Transverse colon (tissue), 4 donors: Measurements from ENCODE around the gene ETDC. TPM values are rescaled to one million over a fixed set of nuclear protein-coding genes. Genes with fewer than 3 reads are reported as not detected.

Source experiments
- DNase-seq: peaks from one replicate; pipeline ENCODE4 v3.0.0-alpha.2; 2019
- H3K27ac ChIP-seq, 4 donors: fragments of 200-600 bp; sonication (generic); 2 replicates each; pipeline ENCODE4 v1.5.1; 2016 to 2018; ENCODE audit warnings: inconsistent platforms in 4 of 4
- H3K27me3 ChIP-seq: fragments of 200-600 bp; sonication (generic); 2 replicates; pipeline ENCODE4 v1.5.1; 2017; ENCODE audit warnings: inconsistent platforms
- H3K36me3 ChIP-seq, 4 donors: fragments of 200-600 bp; sonication (generic); 2 replicates each; pipeline ENCODE4 v1.5.1; 2017 to 2019; ENCODE audit warnings: inconsistent platforms in 4 of 4
- H3K4me1 ChIP-seq, 4 donors: fragments of 200-600 bp; sonication (generic); 2 replicates each; pipeline ENCODE4 v1.5.1; 2017 to 2020; ENCODE audit warnings: inconsistent platforms in 4 of 4
- H3K4me3 ChIP-seq, 4 donors: fragments of 200-600 bp; sonication (generic); 1 replicate in 1 of 4; 2 replicates in 3 of 4; pipeline versions ENCODE4 v1.5.1 to v1.6.1; 2017 to 2019; ENCODE audit warnings: inconsistent platforms in 4 of 4
- H3K9me3 ChIP-seq, 2 donors: fragments of 200-600 bp; sonication (generic); 2 replicates each; pipeline ENCODE4 v1.5.1; 2017 to 2019; ENCODE audit warnings: inconsistent platforms in 2 of 2
- EP300 ChIP-seq: sonication (generic); formaldehyde crosslinking; IDR thresholded peaks from one replicate; pipeline ENCODE4 v1.6.1; 2017; ENCODE audit warnings: antibody characterized with exemption, low read depth
- POLR2A ChIP-seq: fragments of 450-650 bp; IDR thresholded peaks from one replicate; pipeline ENCODE4 v1.6.1; 2016; ENCODE audit warnings: antibody characterized with exemption, mild to moderate bottlenecking, moderate library complexity
- POLR2AphosphoS5 ChIP-seq, 3 donors: sonication (generic); formaldehyde crosslinking; IDR thresholded peaks; one replicate each; pipeline ENCODE4 v1.6.1; 2016; ENCODE audit warnings: antibody characterized with exemption in 3 of 3
- WGBS, 2 donors: methylation state at CpG; one replicate each; pipeline ENCODE4 v1.1.5; 2018; ENCODE audit warnings: low coverage in 1 of 2; 5-methylcytosine and 5-hydroxymethylcytosine counted together
- in situ Hi-C, 4 donors: fragments of 200-750 bp; cut with MboI; loops; one replicate each; pipeline versions ENCODE4 v1.15.0 to v1.15.1; 2017; ENCODE audit warnings: low sequenced_read_pairs in 3 of 4, low pct_ligation_motif_present in 1 of 4, low pct_unique_long_range_greater_than_20kb in 1 of 4
- intact Hi-C: fragments of 100-400 bp; cut with DNase I; formaldehyde crosslinking; loops from one replicate; pipeline ENCODE4 v1.15.1; 2023; ENCODE audit warnings: low total_unique reads
- total RNA-seq, 4 donors: library from RNA; depleted of rRNA; stranded (reverse); fragments of >200 nt; gene quantifications; one replicate each; pipeline ENCODE4 v1.1.0, GENCODE V29; 2016
- TF ChIP-seq, protein P1 (sequence below), 5 experiments: fragments of 200-600 bp in 3 of 5; fragments of 450-650 bp in 2 of 5; sonication (generic) in 3 of 5; IDR thresholded peaks; 1 replicate in 2 of 5; 2 replicates in 3 of 5; pipeline ENCODE4 v1.5.1; 2016 to 2017; ENCODE audit warnings: antibody characterized with exemption in 5 of 5, inconsistent platforms in 3 of 5, mild to moderate bottlenecking in 2 of 5, moderate library complexity in 1 of 5

Gene ETDC
- total RNA-seq, 4 donors from 2014 or later: not detected

DNA sequence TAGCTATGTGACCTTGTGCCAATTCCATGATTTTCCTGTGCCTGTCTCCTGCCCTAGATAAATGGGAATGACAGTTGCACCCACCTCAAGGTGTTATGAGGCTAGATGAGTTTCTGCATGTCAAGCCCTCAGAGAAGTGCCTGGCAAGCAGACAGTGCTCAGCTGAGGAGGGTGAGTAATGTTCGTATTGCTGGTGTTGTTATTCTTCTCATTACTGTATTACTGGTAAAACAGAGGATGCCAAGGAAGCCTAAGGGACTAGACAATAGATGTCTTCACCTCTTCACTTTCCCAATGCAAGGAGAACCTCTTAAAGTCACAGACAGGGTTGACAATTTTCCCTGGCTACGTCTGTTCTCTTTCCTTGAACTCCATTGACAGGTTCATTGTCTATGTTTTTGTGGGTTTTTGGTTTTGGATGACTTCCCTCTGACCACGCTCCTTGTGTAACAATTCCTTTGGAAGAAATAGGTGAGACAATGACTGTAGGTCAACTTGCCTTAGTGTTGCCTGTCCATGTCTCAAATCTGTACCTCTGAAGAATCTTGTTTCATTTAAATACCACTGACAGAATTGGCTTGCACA, 19.2 kb downstream of the ETDC start:
- 75 to 100% methylated on average over 2 to 3 of the region's 3 CpGs for WGBS, 2 donors
- DNase-seq: no peak

GRCh38 chrX:135330706-135331105, 21.4 kb downstream of the ETDC start:
- no peak for TF ChIP-seq POLR2AphosphoS5 (IDR thresholded peaks at IDR 0.05)
- no peak for TF ChIP-seq EP300
- TF ChIP-seq, protein P1, sequence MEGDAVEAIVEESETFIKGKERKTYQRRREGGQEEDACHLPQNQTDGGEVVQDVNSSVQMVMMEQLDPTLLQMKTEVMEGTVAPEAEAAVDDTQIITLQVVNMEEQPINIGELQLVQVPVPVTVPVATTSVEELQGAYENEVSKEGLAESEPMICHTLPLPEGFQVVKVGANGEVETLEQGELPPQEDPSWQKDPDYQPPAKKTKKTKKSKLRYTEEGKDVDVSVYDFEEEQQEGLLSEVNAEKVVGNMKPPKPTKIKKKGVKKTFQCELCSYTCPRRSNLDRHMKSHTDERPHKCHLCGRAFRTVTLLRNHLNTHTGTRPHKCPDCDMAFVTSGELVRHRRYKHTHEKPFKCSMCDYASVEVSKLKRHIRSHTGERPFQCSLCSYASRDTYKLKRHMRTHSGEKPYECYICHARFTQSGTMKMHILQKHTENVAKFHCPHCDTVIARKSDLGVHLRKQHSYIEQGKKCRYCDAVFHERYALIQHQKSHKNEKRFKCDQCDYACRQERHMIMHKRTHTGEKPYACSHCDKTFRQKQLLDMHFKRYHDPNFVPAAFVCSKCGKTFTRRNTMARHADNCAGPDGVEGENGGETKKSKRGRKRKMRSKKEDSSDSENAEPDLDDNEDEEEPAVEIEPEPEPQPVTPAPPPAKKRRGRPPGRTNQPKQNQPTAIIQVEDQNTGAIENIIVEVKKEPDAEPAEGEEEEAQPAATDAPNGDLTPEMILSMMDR (IDR thresholded peaks at IDR 0.05): no peak
- TF ChIP-seq POLR2A: no peak
- H3K4me1 ChIP-seq: no peaks in the 10 kb centered on the region
- intact Hi-C loops: no loop called here
- no peaks in the 10 kb centered on the region for H3K27me3 ChIP-seq
- no peaks in the 10 kb centered on the region for H3K36me3 ChIP-seq
- in situ Hi-C loops: no loop called here
- no peak overlapping the region for H3K4me3 ChIP-seq
- no peak for DNase-seq
- no peaks in the 10 kb centered on the region for H3K9me3 ChIP-seq
- H3K27ac ChIP-seq: no peak overlapping the region
- 52 to 80% methylated on average over 1 of the region's 1 CpG for WGBS, 2 donors

More for the DNA sequence above, 19.2 kb downstream of the ETDC start:
- Histone ChIP-seq H3K4me3 (no peak overlapping the region), H3K36me3 (no peaks in the 10 kb centered on the region), H3K9me3 (no peaks in the 10 kb centered on the region), H3K27me3 (no peaks in the 10 kb centered on the region), H3K27ac (no peak overlapping the region), H3K4me1 (no peaks in the 10 kb centered on the region)
- in situ Hi-C loops: no loop called here
- intact Hi-C loops: no loop called here
- TF ChIP-seq POLR2A (no peak), EP300 (no peak), POLR2AphosphoS5 (IDR thresholded peaks at IDR 0.05) (no peak)
- TF ChIP-seq, protein P1 (IDR thresholded peaks at IDR 0.05): no peak

DNA sequence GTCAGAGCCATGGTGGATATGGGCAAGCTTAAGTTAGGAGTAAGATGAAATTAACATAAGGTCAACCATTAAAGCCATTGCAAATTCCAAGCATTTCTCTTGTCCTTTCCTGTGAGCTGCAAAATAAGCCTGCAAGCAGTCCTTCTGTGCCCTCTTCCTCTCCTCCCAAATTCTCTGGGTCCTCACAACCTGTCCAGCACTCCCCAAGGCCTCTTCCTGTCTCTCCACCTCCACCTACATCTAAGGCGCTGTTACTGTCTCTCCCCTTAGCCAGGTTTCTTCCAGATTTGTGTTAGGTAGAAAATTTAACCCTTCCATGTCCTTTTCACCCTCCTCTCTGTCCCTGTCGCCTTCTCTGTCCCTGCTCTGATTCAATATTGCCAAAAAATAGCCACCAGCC, 22.2 kb downstream of the ETDC start:
- TF ChIP-seq EP300 (no peak), POLR2A (no peak), POLR2AphosphoS5 (IDR thresholded peaks at IDR 0.05) (no peak)
- TF ChIP-seq, protein P1 (IDR thresholded peaks at IDR 0.05): no peak
- no peaks in the 10 kb centered on the region for H3K27me3 ChIP-seq
- H3K4me3 ChIP-seq: no peak overlapping the region
- 58 to 86% methylated on average over 1 to 2 of the region's 2 CpGs for WGBS, 2 donors
- in situ Hi-C loops (no loop called here), intact Hi-C loops (no loop called here)
- no peak for DNase-seq
- no peaks in the 10 kb centered on the region for H3K4me1 ChIP-seq
- no peaks in the 10 kb centered on the region for H3K36me3 ChIP-seq
- H3K9me3 ChIP-seq: no peaks in the 10 kb centered on the region
- H3K27ac ChIP-seq: no peak overlapping the region

DNA sequence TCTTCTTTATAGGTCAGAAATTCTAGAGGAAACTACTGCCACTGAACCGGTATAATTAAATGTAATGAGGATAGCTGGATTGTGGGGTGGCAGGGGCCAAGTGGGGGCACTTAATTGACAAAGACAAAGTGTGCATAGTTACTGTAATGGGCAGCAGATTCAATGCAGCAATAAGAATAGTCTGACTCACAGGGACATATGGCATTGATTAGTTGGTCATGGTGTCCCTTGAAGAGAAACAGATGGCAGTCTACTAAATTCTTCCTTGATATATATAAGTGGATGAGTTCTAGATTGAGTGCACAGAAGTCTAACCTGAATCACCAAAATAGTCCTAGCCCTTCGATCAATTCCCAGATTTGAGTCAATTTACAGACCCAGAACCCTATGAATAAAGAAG, 31.6 kb downstream of the ETDC start:
- Histone ChIP-seq H3K27me3 (no peaks in the 10 kb centered on the region), H3K9me3 (no peaks in the 10 kb centered on the region), H3K4me3 (peak overlapping the region in 1 of 4 donors; percentile 85), H3K36me3 (no peaks in the 10 kb centered on the region), H3K4me1 (peaks cover 5 to 41% (median 15%) of the 10 kb centered on the region in 4 donors), H3K27ac (no peak overlapping the region)
- 73% methylated on average over 2 of the region's 2 CpGs; no CpG with 5 or more reads in 1 of the 2 donors for WGBS, 2 donors
- in situ Hi-C loops (no loop called here), intact Hi-C loops (no loop called here)
- TF ChIP-seq EP300 (no peak), POLR2AphosphoS5 (IDR thresholded peaks at IDR 0.05) (no peak), POLR2A (no peak)
- TF ChIP-seq, protein P1 (IDR thresholded peaks at IDR 0.05): no peak
- DNase-seq: no peak
